ENCODE results near the gene PKD1L1. TPM values are rescaled to one million over a fixed set of nuclear protein-coding genes. Genes with fewer than 3 reads are reported as not detected.
"Not testable (repeated sequence)": the region's sequence is repeated elsewhere in the genome, so short reads cannot be mapped to it uniquely, and the experiment has no call there.

Gene PKD1L1
- total RNA-seq, 2 donors from 2014 or later = 0.68 to 1.8 TPM

GRCh38 chr7:47943676-47944474, 4.4 kb downstream of the PKD1L1 start:
- no peak for ATAC-seq

GRCh38 chr7:47942651-47943050, 5.6 kb downstream of the PKD1L1 start:
- DNase-seq; intact Hi-C loops (cut with DNase I); ATAC-seq: not testable (repeated sequence)

More at GRCh38 chr7:47943676-47944474, 4.4 kb downstream of the PKD1L1 start:
- intact Hi-C loops (cut with DNase I) = loop anchor here (2.0 kb wide), 2 partner anchors 25 to 165 kb away; no protein-coding TSS in a partner anchor
- DNase-seq = no peak

GRCh38 chr7:47942132-47942531, 6.1 kb downstream of the PKD1L1 start:
- intact Hi-C loops (cut with DNase I) = no loop called here
- ATAC-seq (no peak), DNase-seq (no peak)

GRCh38 chr7:47941136-47941844, 7.0 kb downstream of the PKD1L1 start:
- DNase-seq = peak; percentile 65
- ATAC-seq = peak; percentile 64 to 73
- intact Hi-C loops (cut with DNase I) = no loop called here

GRCh38 chr7:47940088-47941013, 7.9 kb downstream of the PKD1L1 start:
- intact Hi-C loops (cut with DNase I) = no loop called here
- DNase-seq (peak; percentile 77), ATAC-seq (peak; percentile 80 to 88)

GRCh38 chr7:47939425-47940036, 8.7 kb downstream of the PKD1L1 start:
- ATAC-seq = no peak
- intact Hi-C loops (cut with DNase I) = no loop called here
- DNase-seq = no peak

GRCh38 chr7:47938574-47939165, 9.6 kb downstream of the PKD1L1 start:
- DNase-seq = no peak
- intact Hi-C loops (cut with DNase I) = no loop called here
- no peak for ATAC-seq

- DNase-seq = no peak
Observed at GRCh38 chr7:47937711-47938573, 10.3 kb downstream of the PKD1L1 start.

GRCh38 chr7:47937065-47937687, 11.1 kb downstream of the PKD1L1 start:
- ATAC-seq (no peak), DNase-seq (no peak)
- intact Hi-C loops (cut with DNase I) = no loop called here

More at GRCh38 chr7:47937711-47938573, 10.3 kb downstream of the PKD1L1 start:
- ATAC-seq = no peak
- intact Hi-C loops (cut with DNase I) = no loop called here

- ATAC-seq (no peak), DNase-seq (no peak)
- intact Hi-C loops (cut with DNase I) = no loop called here
Observed at GRCh38 chr7:47936323-47936722, 11.9 kb downstream of the PKD1L1 start.

- ATAC-seq (no peak), DNase-seq (no peak)
- intact Hi-C loops (cut with DNase I) = no loop called here
Observed at GRCh38 chr7:47935336-47935735, 12.9 kb downstream of the PKD1L1 start.

- intact Hi-C loops (cut with DNase I) = no loop called here
- DNase-seq (no peak), ATAC-seq (no peak)
Observed at GRCh38 chr7:47934831-47935230, 13.4 kb downstream of the PKD1L1 start.

- no peak for ATAC-seq
- DNase-seq = no peak
- intact Hi-C loops (cut with DNase I) = no loop called here
Observed at GRCh38 chr7:47933215-47933614, 15.1 kb downstream of the PKD1L1 start.

- intact Hi-C loops (cut with DNase I) = no loop called here
- ATAC-seq = peak in 1 of 2 donors; percentile 18
Observed at GRCh38 chr7:47932466-47933037, 15.7 kb downstream of the PKD1L1 start.

GRCh38 chr7:47932016-47932415, 16.2 kb downstream of the PKD1L1 start:
- DNase-seq = no peak
- peak in 1 of 2 donors; percentile 61 for ATAC-seq
- intact Hi-C loops (cut with DNase I) = no loop called here

More at GRCh38 chr7:47932466-47933037, 15.7 kb downstream of the PKD1L1 start:
- DNase-seq = no peak
